Measurements from ENCODE around the gene SSTR3. TPM values are rescaled to one million over a fixed set of nuclear protein-coding genes. Genes with fewer than 3 reads are reported as not detected.

The SSTR3 gene
- total RNA-seq, 1 donor from 2014 or later, result not detected

- DNase-seq, result no peak
Observed at GRCh38 chr22:37229012-37229804, 16.9 kb upstream of the SSTR3 start.

- DNase-seq, result no peak
Observed at GRCh38 chr22:37228106-37229011, 16.1 kb upstream of the SSTR3 start.

- no peak for DNase-seq
Observed at GRCh38 chr22:37226514-37226913, 14.2 kb upstream of the SSTR3 start.

- DNase-seq, result no peak
Observed at GRCh38 chr22:37226087-37226486, 13.8 kb upstream of the SSTR3 start.

GRCh38 chr22:37225481-37225880, 13.2 kb upstream of the SSTR3 start:
- no peak for DNase-seq

- DNase-seq, result no peak
Observed at GRCh38 chr22:37224757-37225420, 12.6 kb upstream of the SSTR3 start.

GRCh38 chr22:37223965-37224551, 11.8 kb upstream of the SSTR3 start:
- DNase-seq, result no peak

- no peak for DNase-seq
Observed at GRCh38 chr22:37222440-37222971, 10.2 kb upstream of the SSTR3 start.

GRCh38 chr22:37221424-37222333, 9.4 kb upstream of the SSTR3 start:
- DNase-seq, result no peak

GRCh38 chr22:37220543-37220981, 8.3 kb upstream of the SSTR3 start:
- no peak for DNase-seq

- no peak for DNase-seq
Observed at GRCh38 chr22:37219533-37219932, 7.3 kb upstream of the SSTR3 start.

- DNase-seq, result no peak
Observed at GRCh38 chr22:37218771-37219411, 6.6 kb upstream of the SSTR3 start.

GRCh38 chr22:37218399-37218770, 6.1 kb upstream of the SSTR3 start:
- no peak for DNase-seq

GRCh38 chr22:37215890-37216289, 3.6 kb upstream of the SSTR3 start:
- DNase-seq, result no peak

GRCh38 chr22:37214731-37215030, 2.4 kb upstream of the SSTR3 start:
- DNase-seq, result no peak

GRCh38 chr22:37213941-37214730, 1.9 kb upstream of the SSTR3 start:
- DNase-seq, result no peak

GRCh38 chr22:37213218-37213855, 1.1 kb upstream of the SSTR3 start:
- DNase-seq, result no peak

GRCh38 chr22:37211866-37212173, 457 bp downstream of the SSTR3 start:
- DNase-seq, result no peak

GRCh38 chr22:37211075-37211865, 1.0 kb downstream of the SSTR3 start:
- no peak for DNase-seq
